Measurements from ENCODE around the gene NDUFS8. TPM values are rescaled to one million over a fixed set of nuclear protein-coding genes. Genes with fewer than 3 reads are reported as not detected.

The NDUFS8 gene
- total and polyA plus RNA-seq, 2 of the 13 experiments (the other 11 are each of a cell fraction or from before 2014, with no cell fraction given), result 96.7 to 158 TPM

DNA sequence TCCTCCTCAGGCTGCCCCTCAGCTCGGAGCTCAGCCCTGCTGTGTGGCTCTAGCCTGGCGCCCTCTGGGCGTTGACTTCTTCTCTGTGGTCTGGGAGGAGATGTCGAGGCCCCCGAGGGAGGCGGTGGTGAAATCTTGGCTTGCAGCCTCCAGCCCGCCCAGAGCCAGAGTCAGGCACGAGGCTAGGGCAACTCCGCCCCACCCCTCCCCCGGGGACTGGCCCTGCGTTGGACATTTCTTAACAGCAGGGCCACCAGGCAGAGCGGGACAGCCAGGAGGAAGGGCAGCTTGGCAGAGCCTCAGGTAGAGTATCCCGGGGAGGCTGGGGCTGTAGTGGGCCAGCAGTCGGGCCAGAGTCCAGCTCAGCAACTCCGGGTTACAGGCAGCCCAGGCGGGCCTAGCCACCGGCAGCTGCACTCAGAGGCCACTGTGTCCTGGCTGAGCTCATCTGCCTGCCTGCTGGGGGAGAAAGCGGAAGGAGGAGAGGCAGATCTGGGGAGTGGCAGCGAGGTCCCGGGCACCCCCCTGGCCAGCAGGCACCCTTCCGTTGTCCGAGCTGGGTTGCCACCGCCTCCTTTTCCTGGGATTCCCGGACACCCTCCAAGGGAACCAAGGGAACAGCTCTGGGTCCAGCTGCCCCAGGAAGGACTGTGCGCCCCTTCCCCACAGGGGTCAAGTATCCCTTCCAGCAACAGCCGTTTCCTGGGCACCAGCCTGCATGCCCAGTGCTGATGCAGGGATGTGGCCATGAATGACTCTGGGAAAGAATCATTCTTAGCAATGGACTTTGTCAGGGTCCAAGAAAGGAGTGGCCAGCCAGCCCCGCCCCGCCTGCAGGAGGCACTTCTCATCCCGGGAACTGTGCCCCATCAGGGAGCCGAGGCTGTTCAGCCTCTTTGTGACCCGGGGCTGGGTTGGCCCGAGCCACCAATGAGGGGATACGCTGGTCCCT, 20.1 kb upstream of the NDUFS8 start, which contains the start of gene ALDH3B1 (continued):
- TF ChIP-seq, protein P1, sequence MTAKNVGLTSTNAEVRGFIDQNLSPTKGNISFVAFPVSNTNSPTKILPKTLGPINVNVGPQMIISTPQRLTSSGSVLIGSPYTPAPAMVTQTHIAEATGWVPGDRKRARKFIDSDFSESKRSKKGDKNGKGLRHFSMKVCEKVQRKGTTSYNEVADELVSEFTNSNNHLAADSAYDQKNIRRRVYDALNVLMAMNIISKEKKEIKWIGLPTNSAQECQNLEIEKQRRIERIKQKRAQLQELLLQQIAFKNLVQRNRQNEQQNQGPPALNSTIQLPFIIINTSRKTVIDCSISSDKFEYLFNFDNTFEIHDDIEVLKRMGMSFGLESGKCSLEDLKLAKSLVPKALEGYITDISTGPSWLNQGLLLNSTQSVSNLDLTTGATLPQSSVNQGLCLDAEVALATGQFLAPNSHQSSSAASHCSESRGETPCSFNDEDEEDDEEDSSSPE (CRISPR knock-in tag; IDR thresholded peaks at IDR 0.05), result peak; percentile 78
- TF ChIP-seq MTA3 (CRISPR knock-in tag; IDR thresholded peaks at IDR 0.05), result no peak
- TF ChIP-seq, protein P2, sequence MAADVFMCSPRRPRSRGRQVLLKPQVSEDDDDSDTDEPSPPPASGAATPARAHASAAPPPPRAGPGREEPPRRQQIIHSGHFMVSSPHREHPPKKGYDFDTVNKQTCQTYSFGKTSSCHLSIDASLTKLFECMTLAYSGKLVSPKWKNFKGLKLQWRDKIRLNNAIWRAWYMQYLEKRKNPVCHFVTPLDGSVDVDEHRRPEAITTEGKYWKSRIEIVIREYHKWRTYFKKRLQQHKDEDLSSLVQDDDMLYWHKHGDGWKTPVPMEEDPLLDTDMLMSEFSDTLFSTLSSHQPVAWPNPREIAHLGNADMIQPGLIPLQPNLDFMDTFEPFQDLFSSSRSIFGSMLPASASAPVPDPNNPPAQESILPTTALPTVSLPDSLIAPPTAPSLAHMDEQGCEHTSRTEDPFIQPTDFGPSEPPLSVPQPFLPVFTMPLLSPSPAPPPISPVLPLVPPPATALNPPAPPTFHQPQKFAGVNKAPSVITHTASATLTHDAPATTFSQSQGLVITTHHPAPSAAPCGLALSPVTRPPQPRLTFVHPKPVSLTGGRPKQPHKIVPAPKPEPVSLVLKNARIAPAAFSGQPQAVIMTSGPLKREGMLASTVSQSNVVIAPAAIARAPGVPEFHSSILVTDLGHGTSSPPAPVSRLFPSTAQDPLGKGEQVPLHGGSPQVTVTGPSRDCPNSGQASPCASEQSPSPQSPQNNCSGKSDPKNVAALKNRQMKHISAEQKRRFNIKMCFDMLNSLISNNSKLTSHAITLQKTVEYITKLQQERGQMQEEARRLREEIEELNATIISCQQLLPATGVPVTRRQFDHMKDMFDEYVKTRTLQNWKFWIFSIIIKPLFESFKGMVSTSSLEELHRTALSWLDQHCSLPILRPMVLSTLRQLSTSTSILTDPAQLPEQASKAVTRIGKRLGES (CRISPR knock-in tag; IDR thresholded peaks at IDR 0.05; ENCODE audit: borderline replicate concordance), result no peak
- TF ChIP-seq ZNF670 (CRISPR knock-in tag; IDR thresholded peaks at IDR 0.05; ENCODE audit: borderline replicate concordance), result no peak
- no peak for TF ChIP-seq PLSCR1 (CRISPR knock-in tag; IDR thresholded peaks at IDR 0.05; ENCODE audit: borderline replicate concordance)
- TF ChIP-seq XBP1 (CRISPR knock-in tag; IDR thresholded peaks at IDR 0.05), result no peak
- no peak for TF ChIP-seq ZNF354B (CRISPR knock-in tag; IDR thresholded peaks at IDR 0.05)
- TF ChIP-seq ZNF614 (CRISPR knock-in tag; IDR thresholded peaks at IDR 0.05; ENCODE audit: borderline replicate concordance), result no peak; the same call in 1 of the 2 replicates
- TF ChIP-seq ZNF572 (CRISPR knock-in tag; IDR thresholded peaks at IDR 0.05), result 0 out of 2 replicates have a peak, but pooled peaks have one; percentile 16
- TF ChIP-seq, protein P3, sequence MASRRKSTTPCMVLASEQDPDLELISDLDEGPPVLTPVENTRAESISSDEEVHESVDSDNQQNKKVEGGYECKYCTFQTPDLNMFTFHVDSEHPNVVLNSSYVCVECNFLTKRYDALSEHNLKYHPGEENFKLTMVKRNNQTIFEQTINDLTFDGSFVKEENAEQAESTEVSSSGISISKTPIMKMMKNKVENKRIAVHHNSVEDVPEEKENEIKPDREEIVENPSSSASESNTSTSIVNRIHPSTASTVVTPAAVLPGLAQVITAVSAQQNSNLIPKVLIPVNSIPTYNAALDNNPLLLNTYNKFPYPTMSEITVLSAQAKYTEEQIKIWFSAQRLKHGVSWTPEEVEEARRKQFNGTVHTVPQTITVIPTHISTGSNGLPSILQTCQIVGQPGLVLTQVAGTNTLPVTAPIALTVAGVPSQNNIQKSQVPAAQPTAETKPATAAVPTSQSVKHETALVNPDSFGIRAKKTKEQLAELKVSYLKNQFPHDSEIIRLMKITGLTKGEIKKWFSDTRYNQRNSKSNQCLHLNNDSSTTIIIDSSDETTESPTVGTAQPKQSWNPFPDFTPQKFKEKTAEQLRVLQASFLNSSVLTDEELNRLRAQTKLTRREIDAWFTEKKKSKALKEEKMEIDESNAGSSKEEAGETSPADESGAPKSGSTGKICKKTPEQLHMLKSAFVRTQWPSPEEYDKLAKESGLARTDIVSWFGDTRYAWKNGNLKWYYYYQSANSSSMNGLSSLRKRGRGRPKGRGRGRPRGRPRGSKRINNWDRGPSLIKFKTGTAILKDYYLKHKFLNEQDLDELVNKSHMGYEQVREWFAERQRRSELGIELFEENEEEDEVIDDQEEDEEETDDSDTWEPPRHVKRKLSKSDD (CRISPR knock-in tag; IDR thresholded peaks at IDR 0.05; ENCODE audit: low read depth), result 0 out of 2 replicates have a peak, but pooled peaks have one; percentile 26
- TF ChIP-seq EZH2 (conservative IDR thresholded peaks at IDR 0.05; ENCODE audit: low read depth, low read length), result no peak
- TF ChIP-seq, protein P4, sequence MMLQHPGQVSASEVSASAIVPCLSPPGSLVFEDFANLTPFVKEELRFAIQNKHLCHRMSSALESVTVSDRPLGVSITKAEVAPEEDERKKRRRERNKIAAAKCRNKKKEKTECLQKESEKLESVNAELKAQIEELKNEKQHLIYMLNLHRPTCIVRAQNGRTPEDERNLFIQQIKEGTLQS (CRISPR knock-in tag; IDR thresholded peaks at IDR 0.05), result no peak
- no peak for TF ChIP-seq ZFP1 (CRISPR knock-in tag; IDR thresholded peaks at IDR 0.05)
- TF ChIP-seq JUNB (CRISPR knock-in tag; IDR thresholded peaks at IDR 0.05; ENCODE audit: borderline replicate concordance), result no peak
- TF ChIP-seq, protein P5, sequence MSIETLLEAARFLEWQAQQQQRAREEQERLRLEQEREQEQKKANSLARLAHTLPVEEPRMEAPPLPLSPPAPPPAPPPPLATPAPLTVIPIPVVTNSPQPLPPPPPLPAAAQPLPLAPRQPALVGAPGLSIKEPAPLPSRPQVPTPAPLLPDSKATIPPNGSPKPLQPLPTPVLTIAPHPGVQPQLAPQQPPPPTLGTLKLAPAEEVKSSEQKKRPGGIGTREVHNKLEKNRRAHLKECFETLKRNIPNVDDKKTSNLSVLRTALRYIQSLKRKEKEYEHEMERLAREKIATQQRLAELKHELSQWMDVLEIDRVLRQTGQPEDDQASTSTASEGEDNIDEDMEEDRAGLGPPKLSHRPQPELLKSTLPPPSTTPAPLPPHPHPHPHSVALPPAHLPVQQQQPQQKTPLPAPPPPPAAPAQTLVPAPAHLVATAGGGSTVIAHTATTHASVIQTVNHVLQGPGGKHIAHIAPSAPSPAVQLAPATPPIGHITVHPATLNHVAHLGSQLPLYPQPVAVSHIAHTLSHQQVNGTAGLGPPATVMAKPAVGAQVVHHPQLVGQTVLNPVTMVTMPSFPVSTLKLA (IDR thresholded peaks at IDR 0.05), result no peak
- no peak for TF ChIP-seq JUND (CRISPR knock-in tag; IDR thresholded peaks at IDR 0.05)
- TF ChIP-seq YEATS4 (CRISPR knock-in tag; IDR thresholded peaks at IDR 0.05; ENCODE audit: borderline replicate concordance), result peak; percentile 63; the same call in 1 of the 2 replicates
- TF ChIP-seq SOX13 (IDR thresholded peaks at IDR 0.05), result no peak
- TF ChIP-seq SOX13 (CRISPR knock-in tag; conservative IDR thresholded peaks at IDR 0.05 in 1 of 2, IDR thresholded peaks at IDR 0.05 in 1 of 2), result no peak; a peak in 1 of 4 replicates
